Upper lobe of right lung (tissue), 1 donor: Measurements from ENCODE around the gene SLC13A4. TPM values are rescaled to one million over a fixed set of nuclear protein-coding genes. Genes with fewer than 3 reads are reported as not detected.

ENCODE experiments used
- ATAC-seq: fragments of 200-7000 bp; cut with Tn5 transposase; one replicate; pipeline ENCODE4 v1.9.1; 2020; ENCODE audit warnings: mild to moderate bottlenecking, moderate library complexity
- DNase-seq: peaks from one replicate; pipeline ENCODE4 v3.0.0-alpha.2; 2020
- H3K27ac ChIP-seq: fragments of 200-600 bp; one replicate; pipeline ENCODE4 v1.8.0; 2022
- H3K27me3 ChIP-seq: fragments of 200-600 bp; one replicate; pipeline ENCODE4 v1.8.0; 2022; ENCODE audit warnings: mild to moderate bottlenecking
- H3K36me3 ChIP-seq: fragments of 200-600 bp; one replicate; pipeline ENCODE4 v1.8.0; 2022
- H3K4me1 ChIP-seq: fragments of 200-600 bp; one replicate; pipeline ENCODE4 v1.8.0; 2022
- H3K4me3 ChIP-seq: fragments of 200-600 bp; one replicate; pipeline ENCODE4 v1.8.0; 2022; ENCODE audit warnings: mild to moderate bottlenecking
- H3K9me3 ChIP-seq: fragments of 200-600 bp; one replicate; pipeline ENCODE4 v1.8.0; 2022
- intact Hi-C: fragments of 100-400 bp; cut with DNase I; formaldehyde crosslinking; loops from one replicate; pipeline ENCODE4 v1.11.0; 2022
- total RNA-seq: library from RNA; stranded (reverse); fragmentation: NEBNext Ultra II Directional; extraction: Animal tissue kit (Norgen Biotek cat#: 25700); gene quantifications from one replicate; pipeline ENCODE4 v1.2.1, GENCODE V29; 2021
- TF ChIP-seq, protein P1 (sequence below): fragments of 200-600 bp; IDR thresholded peaks from one replicate; pipeline ENCODE4 v1.8.0; 2022; ENCODE audit warnings: antibody characterized with exemption
- donor health status: DM: no; HTN: yes; CAD: no; lungs with severe emphysema.

The SLC13A4 gene
- total RNA-seq, 1 donor from 2014 or later: not detected

- DNase-seq: no peak
- H3K36me3 ChIP-seq: no peaks in the 10 kb centered on the region
- intact Hi-C loops: no loop called here
- no peaks in the 10 kb centered on the region for H3K4me1 ChIP-seq
- H3K9me3 ChIP-seq: no peaks in the 10 kb centered on the region
- no peak overlapping the region for H3K27ac ChIP-seq
- H3K27me3 ChIP-seq: no peaks in the 10 kb centered on the region
- TF ChIP-seq, protein P1, sequence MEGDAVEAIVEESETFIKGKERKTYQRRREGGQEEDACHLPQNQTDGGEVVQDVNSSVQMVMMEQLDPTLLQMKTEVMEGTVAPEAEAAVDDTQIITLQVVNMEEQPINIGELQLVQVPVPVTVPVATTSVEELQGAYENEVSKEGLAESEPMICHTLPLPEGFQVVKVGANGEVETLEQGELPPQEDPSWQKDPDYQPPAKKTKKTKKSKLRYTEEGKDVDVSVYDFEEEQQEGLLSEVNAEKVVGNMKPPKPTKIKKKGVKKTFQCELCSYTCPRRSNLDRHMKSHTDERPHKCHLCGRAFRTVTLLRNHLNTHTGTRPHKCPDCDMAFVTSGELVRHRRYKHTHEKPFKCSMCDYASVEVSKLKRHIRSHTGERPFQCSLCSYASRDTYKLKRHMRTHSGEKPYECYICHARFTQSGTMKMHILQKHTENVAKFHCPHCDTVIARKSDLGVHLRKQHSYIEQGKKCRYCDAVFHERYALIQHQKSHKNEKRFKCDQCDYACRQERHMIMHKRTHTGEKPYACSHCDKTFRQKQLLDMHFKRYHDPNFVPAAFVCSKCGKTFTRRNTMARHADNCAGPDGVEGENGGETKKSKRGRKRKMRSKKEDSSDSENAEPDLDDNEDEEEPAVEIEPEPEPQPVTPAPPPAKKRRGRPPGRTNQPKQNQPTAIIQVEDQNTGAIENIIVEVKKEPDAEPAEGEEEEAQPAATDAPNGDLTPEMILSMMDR: no peak
- no peak overlapping the region for H3K4me3 ChIP-seq
- ATAC-seq: no peak
Measured at GRCh38 chr7:135712796-135713195, 15.2 kb downstream of the SLC13A4 start.

- DNase-seq: no peak
- H3K4me3 ChIP-seq: no peak overlapping the region
- no peaks in the 10 kb centered on the region for H3K27me3 ChIP-seq
- ATAC-seq: no peak
- no peaks in the 10 kb centered on the region for H3K36me3 ChIP-seq
- TF ChIP-seq, protein P1: no peak
- no peaks in the 10 kb centered on the region for H3K4me1 ChIP-seq
- intact Hi-C loops: no loop called here
- H3K27ac ChIP-seq: no peak overlapping the region
- no peaks in the 10 kb centered on the region for H3K9me3 ChIP-seq
Measured at GRCh38 chr7:135712182-135712782, 15.7 kb downstream of the SLC13A4 start.

DNA sequence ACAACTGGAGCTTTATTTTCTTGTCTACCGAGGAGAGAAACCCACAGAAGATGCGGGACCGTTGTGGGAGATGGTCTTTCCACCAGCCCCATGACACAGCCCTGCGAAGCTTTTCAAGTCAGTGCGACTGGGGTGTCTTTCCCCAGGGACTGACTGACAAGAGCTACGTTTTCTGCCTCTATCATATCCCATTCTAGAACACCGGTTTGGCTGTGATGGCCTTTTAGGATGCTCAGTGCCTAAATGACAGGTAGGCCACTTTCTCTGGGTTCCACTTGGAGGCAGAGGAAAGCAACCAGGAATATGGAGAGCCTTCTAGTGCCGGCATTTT, 16.9 kb downstream of the SLC13A4 start:
- intact Hi-C loops: no loop called here
- no peaks in the 10 kb centered on the region for H3K27me3 ChIP-seq
- no peak overlapping the region for H3K4me3 ChIP-seq
- H3K27ac ChIP-seq: no peak overlapping the region
- no peaks in the 10 kb centered on the region for H3K9me3 ChIP-seq
- no peaks in the 10 kb centered on the region for H3K4me1 ChIP-seq
- no peak for ATAC-seq
- no peak for DNase-seq
- TF ChIP-seq, protein P1: no peak
- no peaks in the 10 kb centered on the region for H3K36me3 ChIP-seq

GRCh38 chr7:135710417-135711138, 17.4 kb downstream of the SLC13A4 start:
- no peak overlapping the region for H3K27ac ChIP-seq
- ATAC-seq (peak; percentile 61), DNase-seq (no peak)
- TF ChIP-seq, protein P1: peak; percentile 63
- H3K4me1 ChIP-seq: no peaks in the 10 kb centered on the region
- no peaks in the 10 kb centered on the region for H3K9me3 ChIP-seq
- H3K4me3 ChIP-seq: no peak overlapping the region
- H3K27me3 ChIP-seq: no peaks in the 10 kb centered on the region
- intact Hi-C loops: no loop called here
- H3K36me3 ChIP-seq: no peaks in the 10 kb centered on the region

- Histone ChIP-seq H3K4me3 (no peak overlapping the region), H3K9me3 (no peaks in the 10 kb centered on the region), H3K4me1 (no peaks in the 10 kb centered on the region), H3K27me3 (no peaks in the 10 kb centered on the region), H3K36me3 (no peaks in the 10 kb centered on the region), H3K27ac (no peak overlapping the region)
- intact Hi-C loops: no loop called here
- DNase-seq (no peak), ATAC-seq (no peak)
- TF ChIP-seq, protein P1: no peak
Measured at GRCh38 chr7:135709508-135709907, 18.5 kb downstream of the SLC13A4 start.
